SK-N-SH (cell line): Measurements from ENCODE around the gene NFAT5. TPM values are rescaled to one million over a fixed set of nuclear protein-coding genes. Genes with fewer than 3 reads are reported as not detected.

Experiments used
- CTCF ChIA-PET: fragments of 300-600, 350-600 bp; formaldehyde crosslinking; extraction: SDS; loops from one replicate; lab custom pipeline; 2021; lab: Yijun Ruan, JAX
- POLR2A ChIA-PET: fragments of 350-600 bp; sonication (Branson Sonifier 250); formaldehyde crosslinking; extraction: SDS; loops from one replicate; lab custom pipeline; 2020; ENCODE audit warnings: antibody characterized with exemption, inconsistent platforms; lab: Yijun Ruan, JAX
- DNase-seq: peaks from one replicate; pipeline ENCODE4 v3.0.0; 2012
- H2AFZ ChIP-seq: fragments of 200-600 bp; sonication (generic); 2 replicates; pipeline ENCODE4 v1.8.1; 2016; ENCODE audit warnings: antibody characterized with exemption, mild to moderate bottlenecking, low read depth
- H3F3A ChIP-seq: fragments of 200-600 bp; sonication (generic); replicated peaks from 2 replicates; pipeline ENCODE3; 2016; ENCODE audit warnings: antibody characterized with exemption, mild to moderate bottlenecking; ENCODE audit not compliant: insufficient read depth
- H3K27ac ChIP-seq, 2 experiments: fragments of 200-500 bp in 1 of 2; fragments of 200-600 bp in 1 of 2; sonication (Bioruptor generic) in 1 of 2; sonication (generic), shearing (Covaris generic) in 1 of 2; 2 replicates each; pipeline versions ENCODE4 v1.5.1 to v1.6.1; 2014 to 2016; ENCODE audit warnings: low read depth in 2 of 2, inconsistent platforms in 1 of 2, low read length in 1 of 2, mild to moderate bottlenecking in 1 of 2, mixed read lengths in 1 of 2
- H3K27me3 ChIP-seq: fragments of 200-600 bp; sonication (generic), shearing (Covaris generic); 2 replicates; pipeline ENCODE4 v1.6.1; 2016; ENCODE audit warnings: mixed run types; ENCODE audit not compliant: insufficient read depth
- H3K36me3 ChIP-seq, 2 experiments: fragments of 200-500 bp in 1 of 2; fragments of 200-600 bp in 1 of 2; sonication (Bioruptor generic) in 1 of 2; sonication (generic) in 1 of 2; replicated peaks in 1 of 2; 2 replicates each; pipeline versions ENCODE3 to v1.5.1; 2014 to 2016; ENCODE audit warnings: low read length in 1 of 2, mild to moderate bottlenecking in 1 of 2; ENCODE audit not compliant: insufficient read depth in 2 of 2, control insufficient read depth in 1 of 2
- H3K4me1 ChIP-seq, 2 experiments: fragments of 200-500 bp in 1 of 2; fragments of 200-600 bp in 1 of 2; sonication (Bioruptor generic) in 1 of 2; sonication (generic), shearing (Covaris generic) in 1 of 2; 2 replicates each; pipeline versions ENCODE4 v1.5.1 to v1.6.1; 2014 to 2016; ENCODE audit warnings: low read depth in 1 of 2, low read length in 1 of 2, mixed run types in 1 of 2; ENCODE audit not compliant: insufficient read depth in 2 of 2, control insufficient read depth in 1 of 2
- H3K4me2 ChIP-seq: fragments of 200-600 bp; sonication (generic), shearing (Covaris generic); 2 replicates; pipeline ENCODE4 v1.6.1; 2017; ENCODE audit warnings: mixed run types
- H3K4me3 ChIP-seq, 2 experiments: fragments of 200-500 bp in 1 of 2; fragments of 200-600 bp in 1 of 2; sonication (Bioruptor generic) in 1 of 2; sonication (generic), shearing (Covaris generic) in 1 of 2; 2 replicates each; pipeline versions ENCODE4 v1.5.1 to v1.8.1; 2014 to 2016; ENCODE audit warnings: low read depth in 2 of 2, inconsistent platforms in 1 of 2, low read length in 1 of 2, mild to moderate bottlenecking in 1 of 2, mixed read lengths in 1 of 2, moderate library complexity in 1 of 2
- H3K79me2 ChIP-seq: fragments of 200-600 bp; sonication (generic); 2 replicates; pipeline ENCODE4 v1.8.1; 2017; ENCODE audit warnings: mild to moderate bottlenecking; ENCODE audit not compliant: insufficient read depth
- H3K9ac ChIP-seq: fragments of 200-600 bp; sonication (generic); 2 replicates; pipeline ENCODE4 v1.6.1; 2017; ENCODE audit warnings: mixed run types
- H3K9me2 ChIP-seq: fragments of 200-600 bp; sonication (generic); 2 replicates; pipeline ENCODE4 v1.6.1; 2017; ENCODE audit warnings: mixed run types
- H3K9me3 ChIP-seq: fragments of 200-600 bp; sonication (generic); 2 replicates; pipeline ENCODE4 v1.6.1; 2017; ENCODE audit warnings: mixed run types, mild to moderate bottlenecking, moderate library complexity
- H4K20me1 ChIP-seq: fragments of 200-600 bp; sonication (generic); 2 replicates; pipeline ENCODE4 v1.6.1; 2017; ENCODE audit warnings: mild to moderate bottlenecking, mixed run types; ENCODE audit not compliant: insufficient read depth
- ELF1 ChIP-seq: IDR thresholded peaks from 2 replicates; pipeline ENCODE4 v1.4.0; 2012
- FOXJ3 ChIP-seq: sonication (generic); formaldehyde crosslinking; IDR thresholded peaks from 2 replicates; pipeline ENCODE4 v1.5.1; 2020; ENCODE audit warnings: mild to moderate bottlenecking, missing genetic modification reagents
- GABPA ChIP-seq: IDR thresholded peaks from 2 replicates; pipeline ENCODE4 v1.4.0; 2012; ENCODE audit warnings: low read depth, mild to moderate bottlenecking
- JUND ChIP-seq: IDR thresholded peaks from 2 replicates; pipeline ENCODE4 v1.4.0; 2012
- MXI1 ChIP-seq: IDR thresholded peaks from 2 replicates; pipeline ENCODE4 v1.6.1; 2012; ENCODE audit warnings: mild to moderate bottlenecking, low read depth, low read length, improper control_type of control experiment
- NFIC ChIP-seq: IDR thresholded peaks from 2 replicates; pipeline ENCODE4 v1.4.0; 2012; ENCODE audit warnings: borderline replicate concordance
- NRF1 ChIP-seq: IDR thresholded peaks from 2 replicates; pipeline ENCODE4 v1.6.1; 2012; ENCODE audit warnings: low read depth, mild to moderate bottlenecking, low read length
- POLR2AphosphoS5 ChIP-seq: IDR thresholded peaks from 2 replicates; pipeline ENCODE4 v1.6.1; 2012; ENCODE audit warnings: low read depth, low read length
- RAD21 ChIP-seq: IDR thresholded peaks from 2 replicates; pipeline ENCODE4 v1.6.1; 2012; ENCODE audit warnings: mild to moderate bottlenecking, low read length
- REST ChIP-seq: IDR thresholded peaks from 2 replicates; pipeline ENCODE4 v1.6.1; 2012; ENCODE audit warnings: mild to moderate bottlenecking, low read depth, low read length, moderate library complexity
- RFX5 ChIP-seq: IDR thresholded peaks from 2 replicates; pipeline ENCODE4 v1.6.1; 2012; ENCODE audit warnings: mild to moderate bottlenecking, improper control_type of control experiment, low read length
- SMC3 ChIP-seq: IDR thresholded peaks from 2 replicates; pipeline ENCODE4 v1.6.1; 2012; ENCODE audit warnings: low read depth, low read length, improper control_type of control experiment
- TAF1 ChIP-seq: IDR thresholded peaks from 2 replicates; pipeline ENCODE4 v1.6.1; 2012; ENCODE audit warnings: low read depth, mild to moderate bottlenecking, low read length, moderate library complexity, borderline replicate concordance
- TEAD4 ChIP-seq: IDR thresholded peaks from 2 replicates; pipeline ENCODE4 v1.4.0; 2012; ENCODE audit warnings: mild to moderate bottlenecking, borderline replicate concordance; ENCODE audit not compliant: insufficient read depth
- YY1 ChIP-seq: IDR thresholded peaks from 2 replicates; pipeline ENCODE4 v1.4.0; 2012; ENCODE audit warnings: low read depth, mild to moderate bottlenecking
- WGBS: methylation state at CpG from one replicate; pipeline ENCODE4 v1.1.6; 2017; ENCODE audit warnings: low lambda C conversion rate; 5-methylcytosine and 5-hydroxymethylcytosine counted together
- polyA plus RNA-seq, 3 experiments: library from polyadenylated mRNA; depleted of rRNA; stranded (reverse); fragments of >200 nt; gene quantifications; 2 replicates each; pipeline ENCODE4 v1.2.3, GENCODE V29; 2012
- TF ChIP-seq, protein P1 (sequence below): IDR thresholded peaks from 2 replicates; pipeline ENCODE4 v1.4.0; 2012; ENCODE audit warnings: low read depth
- TF ChIP-seq, protein P2 (sequence below): fragments of 200-600 bp; sonication (generic); IDR thresholded peaks from 2 replicates; pipeline ENCODE4 v1.6.1; 2017; ENCODE audit warnings: antibody characterized with exemption, mild to moderate bottlenecking, moderate library complexity
- TF ChIP-seq, protein P3 (sequence below): IDR thresholded peaks from 2 replicates; pipeline ENCODE4 v1.4.0; 2012; ENCODE audit warnings: low read depth, borderline replicate concordance
- TF ChIP-seq, protein P4 (sequence below): IDR thresholded peaks from 2 replicates; pipeline ENCODE4 v1.4.0; 2012; ENCODE audit warnings: low read depth, borderline replicate concordance

The NFAT5 gene
- polyA plus RNA-seq, 1 of the 3 experiments (the other 2 are of a cell fraction): 7.2 TPM

DNA sequence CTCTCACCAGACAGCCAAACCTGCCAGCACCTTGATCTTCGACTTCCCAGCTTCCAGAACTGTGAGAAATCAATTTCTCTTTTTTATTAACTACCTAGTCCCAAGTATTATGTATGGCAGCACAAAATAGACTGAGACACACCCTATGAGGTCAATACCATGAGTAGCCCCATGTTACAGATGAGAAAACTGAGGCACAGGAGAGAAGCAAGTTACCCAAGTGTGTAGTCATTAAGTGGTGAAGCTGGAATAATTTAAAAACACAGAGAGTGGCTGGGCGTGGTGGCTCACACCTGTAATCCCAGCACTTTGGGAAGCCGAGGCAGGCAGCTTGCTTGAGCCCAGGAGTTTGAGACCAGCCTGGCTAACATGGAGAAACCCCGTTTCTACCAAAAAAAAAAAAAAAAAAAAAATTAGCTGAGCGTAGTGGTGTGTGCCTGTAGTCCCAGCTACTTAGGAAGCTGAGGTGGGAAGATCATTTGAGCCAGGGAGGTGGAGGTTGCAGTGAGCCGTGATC, 155.7 kb downstream of the NFAT5 start:
- Histone ChIP-seq H3K4me3 (no peak overlapping the region), H3K4me2 (no peak overlapping the region), H3K9me2 (no peaks in the 10 kb centered on the region), H3K9me3 (no peaks in the 10 kb centered on the region), H3F3A (peaks cover 20% of the 10 kb centered on the region), H3K79me2 (peaks cover 58% of the 10 kb centered on the region), H4K20me1 (no peaks in the 10 kb centered on the region), H3K36me3 (peaks cover 6 to 14% of the 10 kb centered on the region in 2 experiments), H3K27ac (no peak overlapping the region), H3K9ac (no peak overlapping the region), H3K27me3 (no peaks in the 10 kb centered on the region), H2AFZ (no peak overlapping the region), H3K4me1 (peaks cover 3 to 7% of the 10 kb centered on the region in 2 experiments; a peak in 2 of 4 replicates)
- no peak for DNase-seq
- TF ChIP-seq, protein P1, sequence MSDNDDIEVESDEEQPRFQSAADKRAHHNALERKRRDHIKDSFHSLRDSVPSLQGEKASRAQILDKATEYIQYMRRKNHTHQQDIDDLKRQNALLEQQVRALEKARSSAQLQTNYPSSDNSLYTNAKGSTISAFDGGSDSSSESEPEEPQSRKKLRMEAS: no peak
- TF ChIP-seq, protein P2, sequence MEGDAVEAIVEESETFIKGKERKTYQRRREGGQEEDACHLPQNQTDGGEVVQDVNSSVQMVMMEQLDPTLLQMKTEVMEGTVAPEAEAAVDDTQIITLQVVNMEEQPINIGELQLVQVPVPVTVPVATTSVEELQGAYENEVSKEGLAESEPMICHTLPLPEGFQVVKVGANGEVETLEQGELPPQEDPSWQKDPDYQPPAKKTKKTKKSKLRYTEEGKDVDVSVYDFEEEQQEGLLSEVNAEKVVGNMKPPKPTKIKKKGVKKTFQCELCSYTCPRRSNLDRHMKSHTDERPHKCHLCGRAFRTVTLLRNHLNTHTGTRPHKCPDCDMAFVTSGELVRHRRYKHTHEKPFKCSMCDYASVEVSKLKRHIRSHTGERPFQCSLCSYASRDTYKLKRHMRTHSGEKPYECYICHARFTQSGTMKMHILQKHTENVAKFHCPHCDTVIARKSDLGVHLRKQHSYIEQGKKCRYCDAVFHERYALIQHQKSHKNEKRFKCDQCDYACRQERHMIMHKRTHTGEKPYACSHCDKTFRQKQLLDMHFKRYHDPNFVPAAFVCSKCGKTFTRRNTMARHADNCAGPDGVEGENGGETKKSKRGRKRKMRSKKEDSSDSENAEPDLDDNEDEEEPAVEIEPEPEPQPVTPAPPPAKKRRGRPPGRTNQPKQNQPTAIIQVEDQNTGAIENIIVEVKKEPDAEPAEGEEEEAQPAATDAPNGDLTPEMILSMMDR: no peak
- TF ChIP-seq, protein P3, sequence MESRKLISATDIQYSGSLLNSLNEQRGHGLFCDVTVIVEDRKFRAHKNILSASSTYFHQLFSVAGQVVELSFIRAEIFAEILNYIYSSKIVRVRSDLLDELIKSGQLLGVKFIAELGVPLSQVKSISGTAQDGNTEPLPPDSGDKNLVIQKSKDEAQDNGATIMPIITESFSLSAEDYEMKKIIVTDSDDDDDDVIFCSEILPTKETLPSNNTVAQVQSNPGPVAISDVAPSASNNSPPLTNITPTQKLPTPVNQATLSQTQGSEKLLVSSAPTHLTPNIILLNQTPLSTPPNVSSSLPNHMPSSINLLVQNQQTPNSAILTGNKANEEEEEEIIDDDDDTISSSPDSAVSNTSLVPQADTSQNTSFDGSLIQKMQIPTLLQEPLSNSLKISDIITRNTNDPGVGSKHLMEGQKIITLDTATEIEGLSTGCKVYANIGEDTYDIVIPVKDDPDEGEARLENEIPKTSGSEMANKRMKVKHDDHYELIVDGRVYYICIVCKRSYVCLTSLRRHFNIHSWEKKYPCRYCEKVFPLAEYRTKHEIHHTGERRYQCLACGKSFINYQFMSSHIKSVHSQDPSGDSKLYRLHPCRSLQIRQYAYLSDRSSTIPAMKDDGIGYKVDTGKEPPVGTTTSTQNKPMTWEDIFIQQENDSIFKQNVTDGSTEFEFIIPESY: no peak
- TF ChIP-seq ELF1 (no peak), FOXJ3 (CRISPR knock-in tag) (no peak), RAD21 (no peak), TAF1 (no peak), GABPA (no peak), MXI1 (no peak), SMC3 (no peak), POLR2AphosphoS5 (no peak), YY1 (no peak), REST (no peak), NRF1 (no peak), TEAD4 (no peak), RFX5 (no peak), NFIC (no peak), JUND (no peak)
- TF ChIP-seq, protein P4, sequence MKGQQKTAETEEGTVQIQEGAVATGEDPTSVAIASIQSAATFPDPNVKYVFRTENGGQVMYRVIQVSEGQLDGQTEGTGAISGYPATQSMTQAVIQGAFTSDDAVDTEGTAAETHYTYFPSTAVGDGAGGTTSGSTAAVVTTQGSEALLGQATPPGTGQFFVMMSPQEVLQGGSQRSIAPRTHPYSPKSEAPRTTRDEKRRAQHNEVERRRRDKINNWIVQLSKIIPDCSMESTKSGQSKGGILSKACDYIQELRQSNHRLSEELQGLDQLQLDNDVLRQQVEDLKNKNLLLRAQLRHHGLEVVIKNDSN: no peak
- CTCF ChIA-PET: interaction anchor here (0.7 to 1.5 kb wide), 3 partner anchors 10 to 54 kb away, joined by 3 to 4 read pairs (median 3); no protein-coding TSS in a partner anchor
- 92% methylated on average over 6 of the region's 6 CpGs for WGBS
- POLR2A ChIA-PET: no interaction called here
